ENCODE data around the gene SLC38A9. TPM values are rescaled to one million over a fixed set of nuclear protein-coding genes. Genes with fewer than 3 reads are reported as not detected.

Gene SLC38A9
- total and polyA plus RNA-seq, 9 of the 15 experiments (the other 6 are each of a cell fraction or from before 2014, with no cell fraction given) = 14.0 to 34.5 (median 20.7) TPM

- no peak for TF ChIP-seq CREB3L1 (IDR thresholded peaks at IDR 0.05; ENCODE audit: borderline replicate concordance, low read depth)
Observed at GRCh38 chr5:55594671-55595070, 117.5 kb downstream of the SLC38A9 start (continued).

- 0% methylated on average over 3 of the region's 3 CpGs for WGBS (ENCODE audit: insufficient coverage, low coverage, missing lambda C conversion rate)
- Histone ChIP-seq H3K9ac (ENCODE audit: insufficient read depth in 1 of 2, low read depth in 2 of 2, low read length in 2 of 2) (no peak overlapping the region), H3K27ac (ENCODE audit: extremely low read depth, low read depth, low read length) (no peak overlapping the region), H3K27me3 (ENCODE audit: control insufficient read depth in 2 of 2, insufficient read depth in 2 of 2, low read length in 2 of 2) (peaks cover 4 to 17% of the 10 kb centered on the region in 2 experiments; a peak in 4 of 5 replicates), H3K4me2 (ENCODE audit: insufficient read depth, low read length) (no peak overlapping the region), H3K36me3 (ENCODE audit: control insufficient read depth, insufficient read depth, low read length) (no peaks in the 10 kb centered on the region), H3K4me3 (no peak overlapping the region), H3K79me2 (ENCODE audit: control insufficient read depth, insufficient read depth, low read length) (no peaks in the 10 kb centered on the region), H4K20me1 (replicated peaks; ENCODE audit: control insufficient read depth, insufficient read depth, low read length) (no peaks in the 10 kb centered on the region), H3K4me1 (replicated peaks in 1 of 2; ENCODE audit: control insufficient read depth in 2 of 2, insufficient read depth in 2 of 2, low read length in 2 of 2) (no peaks in the 10 kb centered on the region), H2AFZ (ENCODE audit: low read depth, low read length) (no peak overlapping the region), H3K9me1 (ENCODE audit: control insufficient read depth, insufficient read depth, low read length) (no peaks in the 10 kb centered on the region), H3K9me3 (replicated peaks; ENCODE audit: control insufficient read depth, insufficient read depth, low read depth, low read length) (no peaks in the 10 kb centered on the region)
- BruUV-seq (replicated peaks) = no TSS peak
- no peak for FAIRE-seq
- in situ Hi-C loops (cut with MboI) = no loop called here
- DNase-seq (ENCODE audit: extremely low read depth in 1 of 4, low spot score in 3 of 4) = no peak
- POLR2A ChIA-PET = no interaction called here
- intact Hi-C loops (cut with micrococcal nuclease) = no loop called here
- CTCF ChIA-PET (ENCODE audit: low intra/inter-chr PET ratio) = no interaction called here
- no peak for ATAC-seq
- TF ChIP-seq MAFK (IDR thresholded peaks at IDR 0.05; ENCODE audit: low read length) (no peak), ZBTB7A (IDR thresholded peaks at IDR 0.05; ENCODE audit: borderline replicate concordance, control insufficient read depth, low read depth, low read length) (no peak), BRD9 (IDR thresholded peaks at IDR 0.05; ENCODE audit: low read depth, partially characterized antibody) (no peak), ARID3A (IDR thresholded peaks at IDR 0.05; ENCODE audit: borderline replicate concordance, low read depth, low read length) (no peak), ZFP91 (CRISPR knock-in tag; IDR thresholded peaks at IDR 0.05) (no peak), FOXJ2 (tag; IDR thresholded peaks at IDR 0.05) (no peak), SMAD2 (IDR thresholded peaks at IDR 0.05; ENCODE audit: low read depth, low read length) (no peak), MNT (conservative IDR thresholded peaks at IDR 0.05) (no peak), JUNB (CRISPR knock-in tag; conservative IDR thresholded peaks at IDR 0.05) (no peak), CBX5 (IDR thresholded peaks at IDR 0.05; ENCODE audit: borderline replicate concordance, low read depth) (no peak), ZNF511 (CRISPR knock-in tag; IDR thresholded peaks at IDR 0.05) (no peak), TEAD1 (CRISPR knock-in tag; IDR thresholded peaks at IDR 0.05) (no peak), NEUROD1 (IDR thresholded peaks at IDR 0.05; ENCODE audit: borderline replicate concordance, low read depth, low read length, partially characterized antibody) (no peak), PHF20 (IDR thresholded peaks at IDR 0.05; ENCODE audit: partially characterized antibody) (no peak)
Observed at GRCh38 chr5:55593115-55593472, 119.0 kb downstream of the SLC38A9 start.
